HG02642 (cell line): Measurements from ENCODE around the gene ACOXL.
"Not testable (repeated sequence)": the region's sequence is repeated elsewhere in the genome, so short reads cannot be mapped to it uniquely, and the experiment has no call there.

Source experiments
- ATAC-seq: cut with Tn5 transposase; IDR thresholded peaks from one replicate; pipeline ENCODE4 v1.9.1; 2021; ENCODE audit warnings: mild to moderate bottlenecking; ENCODE audit not compliant: unreplicated experiment, poor library complexity

ACOXL gene

GRCh38 chr2:111071600-111072171 is 339.3 kb downstream of the ACOXL start:
- no peak for ATAC-seq

DNA sequence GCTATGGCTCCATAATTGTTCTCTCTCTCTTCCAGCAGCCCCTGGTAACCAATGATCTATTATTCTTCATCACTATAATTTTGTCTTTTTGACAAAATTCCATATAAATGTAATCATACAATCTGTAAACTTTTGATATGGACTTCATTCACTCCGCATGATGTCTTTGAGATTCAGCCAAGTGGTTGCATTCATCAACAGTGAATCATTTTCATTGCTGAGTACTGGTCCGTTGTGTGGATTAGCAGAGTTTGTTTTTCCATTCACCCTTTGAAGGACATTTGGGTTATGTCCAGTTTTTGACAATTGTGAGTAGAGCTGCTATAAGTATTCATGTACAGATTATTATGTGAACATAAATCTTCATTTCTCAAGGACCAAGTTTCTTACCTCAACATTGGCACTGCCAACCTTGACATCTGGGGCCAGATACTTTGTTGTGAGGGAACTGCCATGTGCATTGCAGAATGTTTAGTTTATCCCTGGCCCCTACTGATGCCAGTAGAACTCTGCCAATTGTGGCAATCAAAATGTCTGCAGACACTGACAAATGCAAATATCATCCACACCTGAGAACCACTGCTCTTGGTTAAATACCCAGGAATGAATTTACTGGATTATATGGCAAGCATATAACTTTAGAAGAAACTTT is 340.0 kb downstream of the ACOXL start:
- ATAC-seq: no peak

DNA sequence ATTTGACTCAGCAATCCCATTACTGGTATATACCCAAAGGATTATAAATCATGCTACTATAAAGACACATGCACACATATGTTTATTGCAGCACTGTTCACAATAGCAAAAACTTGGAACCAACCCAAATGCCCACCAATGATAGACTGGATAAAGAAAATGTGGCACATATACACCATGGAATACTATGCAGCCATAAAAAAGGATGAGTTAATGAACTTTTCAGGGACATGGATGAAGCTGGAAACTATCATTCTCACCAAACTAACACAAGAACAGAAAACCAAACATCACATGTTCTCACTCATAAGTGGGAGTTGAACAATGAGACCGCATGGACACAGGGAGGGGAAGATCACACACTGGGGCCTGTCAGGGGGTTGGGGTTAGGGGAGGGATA is 350.3 kb downstream of the ACOXL start:
- not testable (repeated sequence) for ATAC-seq

DNA sequence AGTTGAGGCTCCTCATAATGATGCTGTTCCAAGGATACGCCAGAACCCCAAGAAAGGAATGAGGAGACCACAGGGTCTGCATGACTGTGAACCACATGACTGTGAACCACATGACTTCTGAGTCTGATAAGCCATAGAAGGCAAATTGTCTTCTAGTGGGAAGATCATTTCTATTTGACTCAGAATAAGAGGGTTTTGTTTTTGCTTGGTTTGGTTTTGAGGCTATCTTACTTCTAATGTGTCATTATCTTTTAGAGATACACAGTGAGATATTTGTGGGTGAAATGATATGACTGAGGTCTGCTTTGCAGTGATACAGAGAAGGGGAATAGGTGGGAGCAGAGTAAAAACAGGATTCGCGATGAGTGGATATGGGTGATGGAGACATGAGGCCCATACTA is 359.4 kb downstream of the ACOXL start:
- ATAC-seq: no peak

DNA sequence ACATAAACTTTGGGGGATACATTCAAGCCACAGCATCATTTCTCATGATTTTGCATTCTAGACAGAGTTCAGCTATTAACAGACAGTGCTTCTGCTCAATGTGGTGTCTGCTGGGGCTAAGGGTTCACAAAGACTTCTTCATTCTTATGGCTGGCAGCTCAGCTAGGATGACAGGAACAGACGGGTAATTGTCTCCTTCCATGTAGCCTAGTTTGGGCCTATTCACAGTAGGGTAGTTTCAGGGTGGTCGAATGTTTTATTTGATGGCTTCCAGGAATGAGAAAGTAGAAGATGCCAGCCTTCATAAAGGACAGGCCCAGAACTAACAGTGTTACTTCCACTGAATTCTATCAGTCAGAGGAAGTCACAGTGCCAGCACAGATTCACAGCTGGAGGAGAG is 362.3 kb downstream of the ACOXL start:
- no peak for ATAC-seq

GRCh38 chr2:111095434-111095833 is 363.1 kb downstream of the ACOXL start:
- no peak for ATAC-seq

- ATAC-seq: no peak
Measured at GRCh38 chr2:111099402-111099801, 367.0 kb downstream of the ACOXL start.

DNA sequence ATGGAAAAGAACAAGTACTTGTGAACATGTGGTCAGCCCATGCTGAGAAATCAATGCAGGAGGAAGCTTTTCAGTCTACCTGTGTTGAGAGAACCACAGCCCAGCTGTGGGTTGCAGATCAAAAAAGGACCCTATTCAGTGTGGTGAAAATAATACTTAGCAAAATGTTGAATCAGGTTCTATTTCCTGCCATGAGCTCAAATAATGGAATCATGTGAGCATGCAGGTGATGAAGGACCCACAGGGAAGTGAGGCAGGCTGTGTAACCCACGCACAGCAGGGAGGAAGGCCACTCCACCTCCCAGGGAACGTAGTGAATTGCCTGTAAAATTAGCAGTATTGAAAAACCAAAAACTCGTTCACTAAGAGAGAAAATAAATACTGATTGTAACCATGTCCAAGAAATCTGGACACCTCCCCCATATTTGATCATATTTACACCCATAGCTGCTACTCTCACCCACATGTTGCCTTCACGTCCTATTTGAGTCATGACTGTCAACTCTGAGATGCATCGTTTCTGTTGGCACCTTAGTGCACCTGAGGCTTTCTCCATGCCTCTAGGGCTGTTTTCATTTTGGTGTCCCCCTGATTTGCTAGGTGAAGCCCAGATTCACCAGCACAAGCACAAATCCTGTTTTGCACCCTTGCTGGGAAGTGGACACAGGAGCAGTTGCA is 367.9 kb downstream of the ACOXL start:
- peak; percentile 34 for ATAC-seq

- ATAC-seq: peak; percentile 81
Measured at GRCh38 chr2:111100765-111101162, 368.4 kb downstream of the ACOXL start.

DNA sequence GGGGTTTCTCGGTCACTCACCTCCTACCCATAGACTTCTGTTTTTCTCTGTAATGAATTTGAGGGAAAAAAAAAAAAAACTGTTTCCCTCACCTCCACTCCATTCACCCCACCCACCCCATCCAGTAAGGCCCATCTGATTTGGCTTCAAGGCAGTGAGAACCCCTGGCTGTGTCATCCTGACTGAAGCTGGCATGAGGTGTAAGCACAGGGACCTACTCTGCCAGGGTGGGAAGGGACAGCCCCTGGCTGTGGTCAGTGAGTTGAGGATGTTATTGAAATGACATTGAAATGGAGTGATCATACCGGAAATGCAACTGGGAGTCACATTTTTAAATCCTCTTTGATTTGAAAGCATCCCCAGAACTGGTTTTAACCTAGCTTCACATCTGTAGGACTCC is 369.2 kb downstream of the ACOXL start:
- ATAC-seq: no peak

- ATAC-seq: no peak
Measured at GRCh38 chr2:111102216-111102615, 369.8 kb downstream of the ACOXL start.

DNA sequence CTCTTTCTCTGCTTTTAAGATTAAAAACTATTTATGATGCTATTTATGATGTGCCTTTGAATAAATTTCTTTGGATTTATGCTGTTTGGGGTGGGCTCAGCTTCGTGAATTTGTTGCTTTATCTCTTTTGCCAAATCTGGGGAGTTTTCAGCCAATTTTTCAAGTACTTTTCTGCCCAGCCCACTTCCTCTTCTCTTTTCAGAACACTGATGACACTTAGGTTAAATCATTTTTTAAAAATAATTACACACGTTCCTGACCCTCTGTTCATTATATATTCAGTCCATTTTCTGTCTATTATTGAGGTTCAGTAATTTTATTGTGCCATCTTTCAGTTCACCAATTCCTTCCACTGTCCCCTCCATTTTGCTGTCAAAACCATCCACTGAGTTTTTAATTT is 373.6 kb downstream of the ACOXL start:
- ATAC-seq: no peak

- no peak for ATAC-seq
Measured at GRCh38 chr2:111106706-111107105, 374.3 kb downstream of the ACOXL start.

DNA sequence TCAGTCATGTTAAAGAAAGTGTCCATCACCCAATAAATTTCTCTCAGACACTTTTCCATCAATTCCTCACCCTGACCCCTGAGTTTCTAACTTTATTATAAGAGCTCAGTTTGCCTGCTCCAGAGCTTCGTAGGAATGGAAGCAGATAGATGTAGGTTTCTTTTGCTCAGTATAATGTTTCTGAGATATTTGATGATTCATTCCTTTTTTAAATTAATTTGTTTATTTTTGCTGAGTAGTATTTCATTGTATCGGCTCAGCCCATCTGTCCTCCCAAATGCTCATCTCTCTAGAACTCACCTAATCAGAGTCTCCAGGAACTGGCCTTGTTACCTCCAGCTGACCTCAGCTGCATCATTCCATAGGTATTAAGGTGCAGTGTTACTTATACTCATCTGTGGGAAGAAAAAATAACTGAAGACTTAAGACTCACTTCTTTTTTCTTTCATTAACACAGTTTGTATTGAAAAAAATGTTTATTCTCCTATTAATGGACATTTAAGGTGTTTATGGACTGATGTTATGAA is 376.4 kb downstream of the ACOXL start:
- no peak for ATAC-seq

GRCh38 chr2:111111101-111111755 is 378.9 kb downstream of the ACOXL start:
- no peak for ATAC-seq

DNA sequence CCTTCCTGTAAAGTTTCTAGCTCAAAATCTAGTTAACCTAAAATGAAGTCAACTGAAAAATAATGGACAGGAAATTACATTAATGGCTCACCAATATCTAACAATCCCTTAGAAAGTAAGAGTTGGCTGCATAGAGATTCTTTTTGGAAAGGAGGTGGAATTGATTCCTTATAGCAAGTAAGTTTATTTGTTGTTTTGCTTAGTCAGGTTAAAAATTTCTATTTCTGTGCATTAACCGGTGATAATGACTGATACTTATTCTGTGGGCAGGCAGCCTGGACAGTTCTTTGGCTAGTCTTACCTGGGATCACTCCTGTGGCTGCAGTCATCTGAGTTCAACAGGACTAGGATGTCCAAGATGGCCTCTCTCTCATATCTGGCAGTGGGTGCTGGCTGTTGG is 381.5 kb downstream of the ACOXL start:
- no peak for ATAC-seq

GRCh38 chr2:111116011-111116746 is 383.8 kb downstream of the ACOXL start:
- ATAC-seq: no peak

DNA sequence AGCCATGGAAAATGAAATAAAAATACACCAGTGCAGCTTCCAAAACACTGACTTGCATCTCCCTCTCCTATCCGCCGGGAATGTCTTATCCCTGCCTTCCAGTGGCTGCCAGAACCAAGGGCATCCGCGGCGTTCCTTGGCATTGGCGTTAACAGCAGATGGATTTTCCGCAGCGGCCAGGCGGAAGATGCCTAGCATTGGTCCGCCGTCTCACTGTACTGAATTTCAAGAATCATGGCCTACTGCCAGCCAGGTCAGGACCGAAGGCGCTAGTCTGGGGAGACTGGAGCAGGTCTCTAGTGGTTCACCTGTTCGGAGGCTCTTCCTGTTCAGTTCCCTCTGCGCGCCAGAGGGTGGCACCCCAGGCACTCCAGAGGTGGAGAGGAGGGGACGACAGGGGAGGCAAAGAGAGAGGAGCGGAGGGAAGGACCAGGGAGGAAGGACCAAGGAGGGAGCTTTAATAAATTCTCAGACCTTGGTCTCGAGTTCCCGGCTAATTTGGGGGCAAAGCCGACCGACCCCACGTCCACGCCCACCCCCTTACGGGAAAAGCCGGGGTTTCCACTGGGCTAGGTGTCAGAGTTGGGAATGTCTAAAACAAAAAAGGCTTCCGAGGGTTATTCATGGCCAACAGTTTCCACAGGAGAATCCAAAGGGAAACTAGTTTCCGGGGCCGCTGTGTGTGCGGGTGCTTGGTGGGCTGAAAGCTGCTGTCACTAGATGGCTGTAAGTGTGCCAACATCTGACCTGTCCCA is 384.6 kb downstream of the ACOXL start:
- no peak for ATAC-seq

GRCh38 chr2:111117598-111118480 is 385.5 kb downstream of the ACOXL start:
- ATAC-seq: no peak
